NCI-H1105 treated with DMSO at 0.1 percent for 48 hours (cell line): Measurements from ENCODE around the gene GSTO1.

Source experiments
- DNase-seq: peaks from one replicate; lab custom pipeline; 2025; lab: John Stamatoyannopoulos, UW

The GSTO1 gene

GRCh38 chr10:104274762-104275721, 20.4 kb downstream of the GSTO1 start:
- DNase-seq: no peak

GRCh38 chr10:104276192-104276591, 21.5 kb downstream of the GSTO1 start:
- no peak for DNase-seq

DNA sequence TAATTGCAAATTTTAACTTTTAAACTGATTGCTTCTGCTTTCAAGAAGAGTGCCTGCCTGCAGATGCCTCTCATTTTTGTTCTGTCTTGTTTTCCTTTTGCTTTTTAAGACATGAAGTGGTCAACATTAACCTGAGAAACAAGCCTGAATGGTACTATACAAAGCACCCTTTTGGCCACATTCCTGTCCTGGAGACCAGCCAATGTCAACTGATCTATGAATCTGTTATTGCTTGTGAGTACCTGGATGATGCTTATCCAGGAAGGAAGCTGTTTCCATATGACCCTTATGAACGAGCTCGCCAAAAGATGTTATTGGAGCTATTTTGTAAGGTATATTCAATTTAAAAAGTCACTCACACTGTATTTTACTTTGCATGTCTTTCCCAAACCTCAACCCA, 23.1 kb downstream of the GSTO1 start:
- peak; percentile 57 for DNase-seq

- DNase-seq: no peak
Measured at GRCh38 chr10:104279550-104280259, 25.0 kb downstream of the GSTO1 start.

- no peak for DNase-seq
Measured at GRCh38 chr10:104281694-104282093, 27.0 kb downstream of the GSTO1 start.

DNA sequence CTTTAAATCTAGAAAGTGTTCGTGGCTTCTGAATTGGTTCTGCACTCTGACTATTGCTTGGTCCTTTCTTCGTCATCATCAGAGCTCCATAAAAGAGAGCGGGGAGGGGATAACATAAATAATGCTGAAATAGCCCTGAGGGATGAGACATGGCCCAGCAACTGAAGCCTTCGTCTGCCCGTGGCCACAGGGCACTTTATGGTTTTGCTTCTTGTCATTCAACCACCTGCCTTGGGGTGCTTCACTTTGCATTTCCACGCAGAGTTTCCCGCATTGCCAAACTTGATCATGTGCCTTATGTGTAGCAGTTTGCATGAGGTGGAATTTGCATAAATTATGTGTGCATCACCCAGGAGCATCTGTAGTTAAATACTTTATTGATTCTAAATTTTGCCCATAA, 30.2 kb downstream of the GSTO1 start:
- DNase-seq: no peak

GRCh38 chr10:104286939-104287338, 32.2 kb downstream of the GSTO1 start:
- DNase-seq: no peak

DNA sequence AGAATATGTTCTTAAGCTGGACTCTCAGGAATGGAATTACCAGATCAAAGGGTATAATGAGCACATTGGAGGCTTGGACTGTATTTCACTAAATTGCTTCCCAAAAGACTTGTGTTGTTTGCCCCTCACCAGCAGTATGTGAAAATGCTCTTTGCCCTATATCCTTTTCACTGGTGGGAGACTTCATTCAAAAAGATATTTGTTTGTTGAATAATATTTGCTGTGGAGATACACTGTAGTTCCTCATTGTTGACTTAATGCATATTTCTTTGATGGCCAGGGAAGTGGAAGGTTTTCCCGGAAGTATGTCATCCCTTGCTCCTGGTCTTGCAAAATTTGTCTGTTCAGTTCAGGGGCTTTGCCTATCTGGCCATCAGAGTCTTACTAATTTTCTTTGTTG, 33.7 kb downstream of the GSTO1 start:
- DNase-seq: no peak

DNA sequence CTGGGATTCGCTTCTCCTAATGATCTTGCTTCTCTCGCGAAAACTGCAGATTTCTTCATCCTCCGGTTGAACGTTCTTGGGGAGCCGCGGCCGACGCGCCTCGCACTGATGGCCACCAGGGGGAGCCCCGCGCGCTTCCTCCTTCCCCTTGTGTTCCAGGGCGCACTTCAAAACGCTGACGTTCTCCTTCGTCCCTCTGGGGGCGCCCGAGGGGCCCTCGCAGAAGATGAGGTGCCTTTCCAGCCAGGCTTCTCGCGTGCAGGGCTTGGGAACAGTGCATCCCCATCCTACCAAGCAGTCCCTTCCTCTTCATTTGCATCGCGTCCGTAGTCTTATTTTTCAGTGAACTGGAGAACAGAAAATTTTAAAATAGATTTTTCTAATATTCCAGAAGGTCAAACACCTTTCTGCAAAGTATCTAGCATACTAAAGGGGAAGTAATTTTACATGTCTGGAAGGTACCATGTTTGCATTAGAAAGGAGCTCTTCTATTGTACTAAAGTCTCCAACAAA, 36.8 kb downstream of the GSTO1 start:
- DNase-seq: peak; percentile 60

DNA sequence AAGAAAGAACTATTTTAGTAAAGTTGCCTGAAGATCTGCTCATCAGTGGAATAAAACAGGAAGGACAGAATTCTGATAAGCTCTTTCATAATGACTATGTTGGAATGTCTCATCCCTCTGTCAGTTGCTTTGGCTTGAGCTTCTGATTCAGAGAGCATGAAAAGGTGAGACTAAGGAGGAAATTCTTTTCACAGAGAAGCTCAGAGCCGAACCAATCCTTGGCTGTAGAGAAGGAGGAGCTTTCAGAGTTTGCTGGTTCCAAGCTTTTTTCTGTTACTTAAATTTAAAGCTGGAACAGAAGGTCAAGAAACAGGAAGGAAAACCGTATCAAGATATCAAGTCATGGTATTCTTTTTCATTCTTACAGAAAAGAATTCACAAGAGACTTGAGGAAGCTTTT, 38.3 kb downstream of the GSTO1 start:
- DNase-seq: no peak

DNA sequence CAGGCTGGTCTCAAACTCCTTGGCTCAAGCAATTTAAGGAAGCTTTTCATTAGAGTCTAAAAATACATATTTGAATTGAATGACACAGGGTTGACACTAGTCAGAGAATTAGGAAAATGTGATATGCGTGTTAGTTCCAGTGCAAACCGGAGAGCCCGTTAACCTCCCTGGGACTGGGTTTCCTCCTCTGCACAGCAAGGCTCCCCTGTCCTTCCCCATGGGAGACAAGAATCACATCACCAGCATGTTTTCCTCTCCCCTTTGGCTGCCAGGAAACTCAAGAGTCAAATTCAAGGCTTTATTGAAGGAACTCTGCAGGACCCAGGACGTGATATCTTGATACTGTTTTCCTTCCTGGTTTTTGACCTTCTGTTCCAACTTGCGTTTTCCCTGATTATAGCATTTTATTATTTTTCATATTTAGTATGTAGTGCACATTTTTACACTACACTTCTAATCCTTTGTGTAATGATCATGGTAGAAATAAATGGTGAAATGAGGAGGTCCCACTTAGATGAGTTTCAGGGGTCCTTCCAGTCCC, 39.2 kb downstream of the GSTO1 start:
- no peak for DNase-seq

GRCh38 chr10:104296687-104297436, 42.2 kb downstream of the GSTO1 start:
- no peak for DNase-seq

GRCh38 chr10:104297697-104298660, 43.3 kb downstream of the GSTO1 start:
- DNase-seq: no peak

GRCh38 chr10:104299031-104299904, 44.6 kb downstream of the GSTO1 start:
- DNase-seq: no peak

DNA sequence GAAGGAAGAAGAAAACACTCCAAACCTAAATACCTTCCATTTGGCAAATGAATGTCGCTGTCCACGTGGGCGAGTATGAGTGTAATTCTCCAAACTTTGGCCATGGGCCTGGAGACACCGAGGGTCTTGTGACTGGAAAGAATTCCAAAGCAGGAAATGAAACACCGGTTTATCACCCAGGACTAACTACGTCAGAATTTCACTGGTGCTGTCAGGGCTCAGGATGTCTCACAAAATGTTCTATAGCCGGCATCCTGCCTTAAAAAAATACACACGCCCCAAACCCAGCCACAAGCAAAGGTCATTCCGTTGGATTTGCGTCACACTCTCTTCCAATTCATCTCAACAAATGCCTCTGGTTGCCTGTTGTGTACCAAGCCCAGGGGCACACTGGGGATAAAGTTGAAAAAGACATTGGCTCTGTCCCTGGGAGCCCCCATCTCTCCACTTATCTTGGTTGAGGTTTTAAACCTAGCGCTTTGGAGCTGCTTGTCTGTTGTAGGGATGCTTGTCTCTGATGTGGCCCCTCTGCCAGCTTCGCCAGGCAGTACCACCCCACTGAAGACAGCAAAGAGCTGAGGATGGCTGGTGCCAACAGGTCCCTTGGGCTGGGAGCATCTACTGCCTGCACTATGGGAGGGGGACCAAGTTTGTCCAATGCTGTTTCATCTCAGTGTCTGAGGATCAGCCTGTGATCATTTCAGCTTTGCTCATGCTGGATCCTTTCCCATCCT, 45.5 kb downstream of the GSTO1 start:
- DNase-seq: no peak

DNA sequence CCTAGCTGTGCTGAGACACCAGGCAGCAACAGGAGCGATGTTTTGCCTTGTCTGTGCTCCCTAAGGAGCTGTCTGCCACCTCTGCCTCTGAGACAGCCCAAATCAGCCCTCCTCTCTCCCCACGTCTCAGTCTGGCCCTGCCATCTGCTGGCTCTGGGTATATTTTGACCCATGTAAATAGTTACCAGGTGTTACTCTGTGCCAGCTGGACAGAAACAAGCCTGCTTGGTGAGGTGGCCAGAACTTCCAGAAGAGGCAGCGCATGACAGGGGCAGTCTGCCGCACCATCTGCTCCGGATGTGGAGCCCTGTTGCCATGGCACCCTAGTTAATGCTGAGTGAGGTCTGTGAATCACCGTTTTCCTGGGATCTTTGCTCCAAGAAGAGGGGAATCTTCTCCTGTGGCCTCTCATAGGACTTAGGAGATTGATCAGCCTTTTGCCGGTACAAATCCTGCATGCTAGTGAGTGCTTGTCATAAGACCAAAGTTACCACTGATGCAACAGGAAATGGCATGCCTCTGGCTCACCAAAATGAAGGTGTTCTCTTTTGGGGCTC, 46.1 kb downstream of the GSTO1 start:
- peak; percentile 76 for DNase-seq

GRCh38 chr10:104301907-104302690, 47.4 kb downstream of the GSTO1 start:
- no peak for DNase-seq
